ENCODE measurements around the gene ESRRB.

ESRRB gene

DNA sequence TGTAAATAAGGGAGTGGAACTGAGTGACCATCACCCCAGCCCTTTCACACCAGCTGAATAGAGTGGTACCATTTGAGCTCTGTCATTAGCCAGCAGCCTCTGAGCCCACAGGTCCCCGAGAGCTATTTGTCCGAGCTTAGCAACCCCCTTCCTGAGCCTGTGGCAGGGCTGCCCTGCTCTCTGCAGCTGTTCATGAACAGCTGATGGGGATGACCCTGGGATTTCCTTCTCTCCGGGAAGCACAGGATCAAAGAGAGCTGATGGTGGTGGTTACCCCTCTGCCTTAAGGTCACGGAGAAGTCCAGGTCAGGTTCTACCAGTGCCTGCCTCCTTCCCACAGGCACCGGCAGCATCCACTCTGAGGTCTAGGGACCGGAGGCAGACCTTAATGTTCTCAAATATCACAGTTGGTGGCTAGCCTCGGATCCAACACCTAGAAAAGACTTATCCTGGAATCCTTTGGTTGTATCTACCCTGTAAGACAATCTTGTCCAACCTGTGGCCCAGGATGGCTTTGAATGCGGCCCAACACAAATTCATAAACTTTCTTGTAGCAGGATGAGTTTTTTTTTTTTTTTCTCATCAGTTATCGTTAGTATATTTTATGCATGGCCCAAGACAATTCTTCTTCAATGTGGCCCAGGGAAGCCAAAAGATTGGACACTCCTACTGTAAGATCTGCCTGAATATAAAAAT, 81.1 kb downstream of the ESRRB start:
- no peak for DNase-seq

DNA sequence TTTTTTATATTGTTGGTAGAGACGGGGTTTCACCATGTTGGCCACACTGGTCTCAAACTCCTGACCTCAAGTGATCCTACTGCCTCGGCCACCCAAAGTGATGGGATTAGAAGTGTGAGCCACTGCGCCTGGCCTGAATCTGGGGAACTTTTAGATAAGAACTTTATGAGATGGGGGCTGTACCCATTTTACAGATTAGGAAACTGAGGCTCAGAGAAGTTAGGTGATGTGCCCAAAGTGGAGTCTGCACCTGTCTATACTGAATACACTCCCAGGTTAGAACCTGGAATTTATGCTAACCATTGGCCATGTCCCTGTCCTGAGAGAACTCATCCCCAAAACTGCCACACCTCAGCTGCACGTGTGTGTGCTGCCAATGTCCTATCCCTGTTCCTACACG, 81.9 kb downstream of the ESRRB start:
- no peak for DNase-seq

DNA sequence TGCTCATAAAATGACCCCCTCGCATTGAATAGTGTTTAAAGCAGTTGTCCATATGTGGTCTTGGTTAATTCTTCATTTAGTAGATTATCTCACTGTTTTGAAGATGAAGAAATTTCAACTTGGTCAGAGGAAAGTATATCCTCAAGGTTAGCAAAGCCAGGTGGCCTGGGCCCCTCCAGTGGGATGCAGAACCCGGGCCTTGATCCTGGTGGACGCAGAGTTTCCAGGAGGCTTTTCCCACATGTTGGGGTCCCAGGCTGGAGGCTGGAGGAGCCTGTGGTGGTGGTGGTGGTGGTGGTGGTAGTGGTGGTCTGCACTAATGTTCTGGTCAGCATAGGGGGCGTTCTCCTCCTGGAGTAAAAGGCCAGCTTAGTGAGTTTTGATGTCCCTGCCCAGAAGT, 85.9 kb downstream of the ESRRB start:
- DNase-seq: no peak

DNA sequence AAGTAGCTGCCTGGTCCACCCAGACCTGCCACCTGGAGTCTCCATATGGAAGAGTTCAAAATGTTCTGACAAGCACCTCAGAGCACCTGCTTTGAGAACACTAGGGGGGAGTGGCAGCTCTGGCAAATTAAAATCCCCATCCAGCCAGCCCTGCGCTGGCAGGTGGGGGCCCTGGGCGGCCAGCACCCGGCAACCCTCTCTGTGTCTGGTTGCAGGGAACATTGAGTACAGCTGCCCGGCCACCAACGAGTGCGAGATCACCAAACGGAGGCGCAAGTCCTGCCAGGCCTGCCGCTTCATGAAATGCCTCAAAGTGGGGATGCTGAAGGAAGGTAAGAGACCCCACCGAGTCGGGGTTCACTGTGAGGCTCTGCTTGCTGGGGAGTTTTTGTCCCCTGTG, 86.4 kb downstream of the ESRRB start:
- no peak for DNase-seq

DNA sequence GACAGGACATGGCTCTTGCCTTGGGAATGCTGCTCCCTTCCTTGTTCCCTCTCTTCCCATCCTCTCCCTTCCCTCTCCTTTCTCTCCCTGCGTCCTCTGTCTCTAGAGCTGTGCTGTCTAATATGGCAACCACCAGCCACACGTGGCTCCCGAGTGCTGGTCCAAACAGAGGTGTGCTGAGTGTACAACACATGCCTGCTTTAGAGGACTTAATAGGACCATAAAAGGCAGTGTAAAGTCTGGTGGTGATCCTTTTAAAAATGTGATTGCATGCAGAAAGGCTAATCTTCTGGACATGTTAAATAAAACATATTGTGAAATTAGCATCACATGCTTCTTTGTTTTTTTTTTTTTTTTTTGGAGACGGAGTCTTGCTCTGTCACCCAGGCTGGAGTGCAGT, 87.2 kb downstream of the ESRRB start:
- DNase-seq: no peak

DNA sequence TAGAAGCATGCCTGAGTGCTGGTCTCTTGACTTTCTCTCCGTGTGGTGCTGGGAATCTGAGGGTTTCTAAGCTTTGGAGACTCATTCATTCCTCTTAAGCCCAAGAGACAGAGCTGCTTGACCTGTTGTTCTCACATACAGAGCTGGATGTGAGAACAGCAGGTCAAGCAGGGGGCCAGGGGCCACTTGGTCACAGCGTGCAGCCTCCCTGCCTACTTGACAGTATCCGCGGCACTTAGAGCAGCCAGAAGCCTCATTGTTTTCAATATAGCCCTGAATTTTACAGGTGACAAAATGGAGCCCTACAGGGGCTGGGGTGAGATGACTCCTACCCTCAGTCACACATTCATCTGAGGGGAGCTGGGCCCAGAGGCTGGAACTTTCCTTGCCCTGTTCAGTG, 88.9 kb downstream of the ESRRB start:
- DNase-seq: no peak

DNA sequence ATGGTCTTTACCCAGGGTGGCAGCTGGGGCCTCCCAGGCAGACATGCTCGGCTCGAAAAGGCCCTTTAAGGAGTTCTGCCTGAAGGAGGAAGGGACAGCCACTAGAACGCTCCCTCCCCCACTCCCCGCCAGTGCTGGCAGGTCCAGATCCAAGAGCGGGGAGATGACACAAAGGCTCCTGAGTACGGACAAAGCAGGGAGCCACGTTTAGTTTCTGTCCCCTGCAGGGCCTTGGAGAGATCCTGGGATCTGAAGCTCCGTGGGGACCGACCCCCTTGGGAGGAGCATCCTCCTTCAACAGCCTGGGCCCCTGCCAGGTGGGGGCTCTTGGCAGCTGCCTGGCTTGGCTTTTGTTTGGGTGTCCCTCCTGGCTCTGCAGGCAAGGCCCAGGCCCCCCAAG, 89.7 kb downstream of the ESRRB start:
- DNase-seq: no peak

DNA sequence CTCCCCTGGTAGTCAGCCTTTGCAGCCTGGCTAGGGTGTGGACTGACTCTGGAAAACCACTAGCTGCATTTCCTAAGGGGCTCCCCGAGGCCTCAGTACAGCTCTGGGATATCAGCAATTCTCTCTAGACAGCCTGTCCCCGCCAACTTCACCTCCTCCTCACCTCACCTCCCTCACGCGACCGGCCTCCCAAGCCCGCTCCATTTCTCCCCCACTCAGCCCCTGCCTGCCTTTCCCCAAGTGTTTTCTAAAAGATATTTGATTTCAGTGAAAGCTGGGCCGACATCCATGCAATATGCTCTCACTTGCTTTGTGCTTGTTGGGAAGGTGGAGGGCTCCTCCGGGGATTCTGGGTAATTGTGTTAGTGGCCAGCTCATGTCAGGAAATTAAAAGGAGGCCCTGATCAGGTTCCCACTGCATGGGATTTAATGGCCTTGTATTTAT, 91.8 kb downstream of the ESRRB start:
- DNase-seq: no peak

DNA sequence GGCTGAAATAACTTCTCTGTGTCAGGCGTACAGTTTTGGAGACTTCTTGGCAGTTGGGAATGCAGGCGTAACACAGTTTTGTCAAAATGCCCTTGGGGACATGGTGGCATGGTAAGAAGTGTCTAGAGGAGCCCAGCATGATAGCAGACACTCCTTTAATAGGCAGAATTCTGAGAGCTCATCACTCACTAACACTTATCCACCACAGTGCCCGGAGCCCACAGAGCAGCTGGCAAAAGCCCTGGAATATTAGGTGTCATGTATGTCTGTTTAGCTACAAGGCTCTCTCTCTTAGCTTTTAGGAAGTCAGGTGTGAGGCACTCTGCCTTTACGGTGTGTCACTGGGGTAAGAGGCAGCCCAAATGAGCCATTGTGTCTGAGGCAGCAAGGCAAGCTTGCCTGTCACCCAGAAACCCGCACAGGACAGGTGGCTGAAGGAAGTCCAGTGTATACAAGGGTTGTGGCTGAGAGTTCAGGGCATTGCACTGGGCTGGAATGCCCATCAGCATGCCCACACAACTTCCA, 96.3 kb downstream of the ESRRB start:
- no peak for DNase-seq

DNA sequence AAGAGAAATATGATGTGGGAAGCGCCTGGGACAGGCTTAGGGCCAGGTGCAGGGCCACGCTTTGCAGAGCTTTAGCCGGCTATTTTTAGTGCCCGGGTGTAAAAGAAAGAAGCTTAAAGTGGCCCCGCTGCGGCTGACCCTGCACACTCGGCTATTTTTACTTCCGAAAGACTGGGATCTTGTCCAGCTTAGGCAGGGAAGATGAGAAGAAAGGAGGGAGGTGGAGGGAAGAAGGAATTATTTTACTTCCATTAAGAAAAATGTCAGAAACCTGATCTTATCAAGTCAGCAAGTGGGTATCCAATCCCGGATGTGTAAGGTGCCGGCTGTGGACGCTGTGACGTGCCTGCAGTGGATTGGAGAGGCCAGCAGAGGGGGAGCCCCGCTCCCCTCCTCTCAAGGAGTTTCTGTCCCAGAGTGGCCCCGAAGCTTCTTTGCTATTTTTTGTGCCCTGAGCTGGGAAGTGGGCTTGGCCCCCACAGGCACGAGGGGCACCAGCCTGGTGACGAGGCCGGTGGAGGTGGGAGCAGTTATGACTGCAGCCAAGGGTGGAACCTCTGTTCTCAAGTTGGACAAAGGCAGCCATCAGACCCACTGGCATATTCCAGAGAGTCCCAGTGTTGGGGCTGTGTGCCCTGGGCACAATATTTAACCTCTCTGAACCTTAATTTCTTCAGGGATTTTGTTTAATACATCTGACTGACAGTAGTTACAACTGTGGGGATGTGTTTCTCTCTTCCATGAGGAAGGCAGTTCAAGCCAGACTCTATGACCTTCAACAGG, 97.7 kb downstream of the ESRRB start:
- DNase-seq: no peak

DNA sequence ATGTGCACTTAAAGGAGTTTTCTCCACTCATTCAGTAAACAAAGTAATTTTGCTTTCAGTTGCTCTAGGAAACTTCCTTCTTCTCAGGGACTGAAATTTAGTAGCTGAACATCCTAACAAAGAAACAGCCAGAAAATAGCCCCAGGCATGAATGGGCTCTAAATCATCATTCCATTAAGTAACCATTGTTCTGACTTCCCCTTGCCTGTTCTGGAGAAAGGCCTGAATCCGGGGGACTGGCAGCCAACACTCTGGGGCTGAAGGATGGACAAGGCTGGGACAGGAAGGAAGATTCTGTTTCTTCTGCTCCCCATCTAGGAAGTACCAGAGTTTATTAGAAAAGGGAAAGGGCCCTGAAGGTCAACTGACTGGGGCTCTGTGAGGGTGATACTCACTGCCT, 104.5 kb downstream of the ESRRB start:
- no peak for DNase-seq

DNA sequence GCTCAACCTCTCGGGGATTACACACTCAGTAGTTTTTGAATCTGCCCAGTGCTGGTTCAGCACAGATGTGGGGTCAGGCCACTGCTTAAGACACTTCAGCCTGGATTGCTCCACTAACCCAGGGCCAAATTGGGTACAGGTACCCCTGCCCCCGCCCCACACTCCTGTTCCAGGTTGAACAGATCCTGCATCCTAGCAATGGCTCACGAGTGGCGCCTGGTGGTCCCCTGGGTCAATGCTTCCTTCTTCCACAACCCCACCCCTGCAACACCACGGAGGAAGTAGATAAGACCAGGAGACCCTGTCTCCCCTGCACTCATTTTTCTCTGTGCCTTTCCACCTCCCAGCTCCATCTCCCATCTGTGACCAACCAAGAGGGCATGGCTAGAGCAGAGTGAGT, 108.4 kb downstream of the ESRRB start:
- no peak for DNase-seq

DNA sequence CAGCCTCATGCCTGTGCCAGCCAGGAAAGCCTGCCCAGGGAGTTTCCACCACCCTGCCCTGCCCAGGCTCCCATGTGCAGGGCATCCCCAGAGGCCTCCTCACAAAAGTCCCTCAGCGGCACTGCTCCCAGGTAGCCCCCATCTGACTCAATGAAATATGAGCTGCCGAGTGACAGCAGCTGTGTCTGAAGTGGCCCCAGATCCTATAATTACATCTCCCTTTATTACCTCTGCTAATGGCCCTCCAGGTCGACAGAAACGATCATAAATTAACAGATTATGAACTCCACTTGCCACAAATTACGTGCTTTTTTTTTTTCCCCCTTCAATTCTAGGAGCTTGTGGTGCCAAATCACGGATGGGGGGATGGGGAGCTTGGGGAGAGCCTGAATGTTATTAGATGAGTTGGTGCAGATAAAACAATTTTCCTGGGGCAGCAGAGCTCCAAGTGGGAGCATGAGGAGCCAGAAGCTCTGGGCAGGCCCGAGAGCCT, 110.4 kb downstream of the ESRRB start:
- no peak for DNase-seq

DNA sequence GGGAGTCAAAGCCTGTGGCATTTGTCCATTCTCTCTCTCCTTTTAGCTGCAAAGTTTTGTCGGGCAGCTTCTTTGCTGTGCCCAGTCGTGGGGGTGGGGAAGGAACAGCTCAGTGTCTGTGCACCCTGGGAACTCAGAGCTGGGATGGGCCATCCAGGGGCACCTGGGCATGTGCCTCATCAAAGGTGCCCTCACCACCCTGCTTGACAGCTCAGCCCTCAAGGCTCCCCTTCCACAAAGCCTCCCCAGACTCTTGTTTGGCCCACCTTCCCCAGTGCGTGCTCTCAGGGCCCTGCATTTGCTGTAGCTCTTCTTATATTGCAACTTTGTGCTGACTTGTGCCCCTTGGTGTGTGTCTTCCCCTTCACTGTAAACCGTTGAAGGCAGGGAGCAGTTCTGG, 112.6 kb downstream of the ESRRB start:
- no peak for DNase-seq

DNA sequence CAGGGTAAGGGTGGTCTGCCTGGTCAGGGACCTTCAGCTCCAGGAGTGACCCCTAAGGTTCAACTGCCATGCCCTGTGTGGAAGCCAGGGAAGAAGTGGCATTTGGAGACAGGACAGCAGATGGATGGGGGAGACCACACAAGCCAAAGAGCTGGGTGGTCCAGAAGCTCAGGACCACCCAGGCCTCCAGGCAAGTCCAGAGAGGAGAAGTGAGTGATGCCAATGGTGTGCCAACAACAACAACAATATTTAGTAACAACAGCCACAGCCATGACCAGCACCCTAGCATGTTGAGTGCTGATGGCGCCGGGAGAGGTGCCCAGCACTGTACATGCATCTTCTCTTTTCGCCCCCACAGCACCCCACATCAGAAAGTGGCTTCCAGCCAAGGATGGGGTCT, 113.7 kb downstream of the ESRRB start:
- DNase-seq: no peak

DNA sequence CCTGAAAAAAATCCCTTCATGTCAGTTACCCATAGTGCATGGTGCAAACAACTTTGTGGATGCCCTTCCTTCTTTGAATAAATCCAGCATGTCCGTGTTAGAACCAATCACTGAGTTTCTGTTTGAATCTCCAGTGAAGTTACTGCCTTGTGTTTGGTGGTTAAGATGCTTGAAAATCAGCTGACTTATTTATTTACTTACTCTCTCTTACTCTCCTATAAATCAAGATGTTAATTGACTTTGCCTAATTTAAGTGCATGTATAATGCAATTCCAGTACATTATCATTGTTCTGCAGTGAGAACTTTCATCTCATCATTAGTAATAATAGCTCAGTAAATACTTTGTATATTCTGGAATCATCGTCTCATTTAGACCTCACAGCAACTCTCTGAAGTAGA, 114.2 kb downstream of the ESRRB start:
- DNase-seq: no peak

DNA sequence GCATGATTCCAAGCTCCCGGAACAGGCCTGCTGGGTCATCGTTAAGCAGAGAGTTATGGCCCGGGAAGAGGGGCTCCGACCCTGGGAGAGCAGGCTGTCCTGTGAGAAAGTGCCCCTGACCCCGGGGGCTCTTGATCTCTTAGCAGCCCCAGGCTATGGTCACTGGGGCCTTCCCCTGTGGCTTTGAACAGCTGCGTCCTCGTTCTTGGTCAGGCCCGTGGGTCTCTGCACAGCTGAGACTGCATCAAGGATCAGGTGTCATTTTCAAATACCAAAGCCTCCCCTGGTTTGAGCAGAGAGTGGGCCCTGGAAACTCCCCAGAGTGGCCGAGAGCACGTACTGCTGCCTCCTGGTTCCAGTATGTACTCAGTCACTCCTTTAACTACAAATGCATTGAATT, 114.8 kb downstream of the ESRRB start:
- DNase-seq: no peak

DNA sequence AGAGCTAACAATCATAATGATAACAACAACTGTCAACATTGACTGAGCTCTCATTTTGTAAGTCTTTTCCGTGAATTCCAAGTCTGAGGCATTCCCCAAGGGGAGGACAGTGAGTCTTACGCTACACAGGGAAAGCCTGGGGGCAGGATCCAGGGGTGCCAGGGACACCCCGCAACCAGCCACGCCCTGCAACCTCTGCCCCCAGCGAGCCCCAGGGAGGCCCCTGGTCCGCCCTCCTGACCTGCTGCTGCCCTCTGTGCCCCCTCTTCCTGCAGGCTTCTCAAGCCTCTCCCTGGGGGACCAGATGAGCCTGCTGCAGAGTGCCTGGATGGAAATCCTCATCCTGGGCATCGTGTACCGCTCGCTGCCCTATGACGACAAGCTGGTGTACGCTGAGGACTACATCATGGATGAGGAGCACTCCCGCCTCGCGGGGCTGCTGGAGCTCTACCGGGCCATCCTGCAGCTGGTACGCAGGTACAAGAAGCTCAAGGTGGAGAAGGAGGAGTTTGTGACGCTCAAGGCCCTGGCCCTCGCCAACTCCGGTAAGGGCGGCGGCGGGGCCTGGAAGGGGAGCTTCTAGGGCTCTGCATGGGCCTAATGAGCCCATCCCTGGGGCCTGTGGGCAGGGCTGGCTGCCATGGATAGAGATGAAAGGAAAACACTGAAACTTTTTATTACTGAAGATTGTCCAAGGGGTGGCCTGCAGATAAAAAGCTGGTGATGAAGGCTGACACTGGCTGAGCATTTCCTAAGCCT, 115.4 kb downstream of the ESRRB start:
- DNase-seq: no peak

DNA sequence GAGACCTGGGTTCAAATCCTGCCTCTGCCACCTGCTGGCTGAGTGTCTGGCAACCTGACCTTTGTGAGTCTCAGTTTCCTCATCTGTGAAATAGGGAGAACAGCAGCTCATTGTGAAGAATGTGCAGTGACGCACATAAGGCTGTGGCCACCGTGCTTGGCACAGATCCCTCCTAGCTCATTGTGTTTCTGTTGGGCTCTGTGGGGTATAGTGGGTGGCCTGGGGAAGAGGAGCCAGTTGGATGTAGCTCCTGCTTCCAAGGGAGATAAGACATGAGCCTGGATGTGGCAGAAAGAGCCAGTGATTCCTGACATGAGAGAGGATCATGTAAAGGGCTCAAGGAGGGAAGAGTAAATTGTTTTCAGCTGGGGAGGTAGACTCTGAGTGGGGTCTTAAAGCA, 120.0 kb downstream of the ESRRB start:
- DNase-seq: no peak

DNA sequence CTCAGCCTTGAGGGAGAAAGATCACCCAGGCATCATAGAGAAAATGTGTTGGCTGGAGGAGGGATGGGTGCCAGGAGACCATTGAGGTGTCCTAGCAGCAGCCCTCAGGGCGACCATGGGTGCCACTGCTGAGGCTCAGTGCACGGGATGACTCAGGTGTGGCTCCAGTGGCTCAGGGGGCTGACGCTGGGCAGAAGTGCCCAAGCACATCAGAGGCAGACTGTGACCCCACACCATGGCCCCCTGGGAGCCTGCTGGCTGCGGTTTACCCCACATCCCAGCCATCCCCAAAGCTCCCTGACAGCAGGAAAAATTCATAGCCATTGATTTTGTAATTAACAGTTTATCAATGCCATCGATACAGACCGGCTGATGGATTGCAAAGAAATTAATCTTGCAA, 120.7 kb downstream of the ESRRB start:
- no peak for DNase-seq

DNA sequence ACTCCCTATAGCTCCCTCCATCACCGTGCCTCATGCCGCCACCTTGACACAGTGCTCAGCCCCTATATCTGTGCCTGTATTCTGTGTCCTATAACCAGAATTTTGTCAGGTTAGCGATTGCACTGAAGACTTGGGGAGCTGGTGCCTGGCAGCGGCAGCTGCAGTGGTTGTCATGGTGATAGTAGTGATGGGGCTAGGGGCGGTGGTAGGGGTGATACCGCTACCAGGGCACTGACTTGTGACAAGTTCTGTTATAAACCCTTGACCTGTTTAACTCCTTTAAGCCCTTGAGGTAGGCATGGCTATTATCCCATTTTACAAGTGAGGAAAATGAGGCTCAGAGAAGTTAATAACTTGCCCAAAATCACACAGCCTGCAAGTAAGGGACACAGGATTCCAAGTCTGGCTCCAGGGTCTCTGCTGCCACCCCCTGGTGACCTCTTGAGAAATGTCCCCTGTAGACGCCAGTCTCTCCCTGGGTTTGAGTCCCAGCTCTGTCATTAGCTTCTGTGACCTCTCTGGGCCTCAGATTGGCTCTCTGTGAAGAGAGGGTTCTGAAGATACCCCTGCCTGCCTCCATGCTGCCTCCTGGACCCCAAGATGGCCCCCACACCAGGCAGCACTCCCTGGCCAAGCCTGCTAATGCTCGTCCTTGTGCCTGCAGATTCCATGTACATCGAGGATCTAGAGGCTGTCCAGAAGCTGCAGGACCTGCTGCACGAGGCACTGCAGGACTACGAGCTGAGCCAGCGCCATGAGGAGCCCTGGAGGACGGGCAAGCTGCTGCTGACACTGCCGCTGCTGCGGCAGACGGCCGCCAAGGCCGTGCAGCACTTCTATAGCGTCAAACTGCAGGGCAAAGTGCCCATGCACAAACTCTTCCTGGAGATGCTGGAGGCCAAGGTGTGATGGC, 121.9 kb downstream of the ESRRB start:
- DNase-seq: no peak

DNA sequence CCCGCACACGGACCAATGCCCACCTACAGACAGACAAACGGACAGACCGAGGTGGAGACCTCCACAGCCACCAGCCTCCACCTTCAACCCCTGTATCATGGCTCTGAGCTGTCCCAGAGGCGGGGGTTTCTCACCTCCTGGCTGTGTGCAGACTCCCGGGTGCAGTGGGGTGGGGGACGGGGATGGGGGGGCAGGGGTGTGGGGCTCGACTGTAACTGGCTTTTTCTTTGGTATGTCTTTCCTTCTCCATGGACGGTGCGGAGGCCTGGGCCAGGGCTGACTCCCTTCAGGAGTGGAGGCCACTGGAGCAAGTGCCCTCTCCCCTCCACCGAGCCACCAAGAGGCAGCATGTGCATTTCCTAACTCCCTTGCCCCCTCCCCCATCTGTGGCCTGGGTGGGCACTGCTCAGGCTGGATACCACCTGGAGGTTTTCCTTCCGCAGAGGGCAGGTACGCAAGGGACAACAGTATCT, 122.6 kb downstream of the ESRRB start:
- DNase-seq: no peak
